ENCODE measurements around the gene TAF1D.

TAF1D gene

GRCh38 chr11:93746101-93746500 is 4.8 kb upstream of the TAF1D start:
- no peak for DNase-seq

GRCh38 chr11:93745005-93745755 is 3.9 kb upstream of the TAF1D start:
- DNase-seq: peak in 1 of 3 donors; percentile 6

GRCh38 chr11:93744669-93745004 is 3.3 kb upstream of the TAF1D start:
- DNase-seq: no peak

DNA sequence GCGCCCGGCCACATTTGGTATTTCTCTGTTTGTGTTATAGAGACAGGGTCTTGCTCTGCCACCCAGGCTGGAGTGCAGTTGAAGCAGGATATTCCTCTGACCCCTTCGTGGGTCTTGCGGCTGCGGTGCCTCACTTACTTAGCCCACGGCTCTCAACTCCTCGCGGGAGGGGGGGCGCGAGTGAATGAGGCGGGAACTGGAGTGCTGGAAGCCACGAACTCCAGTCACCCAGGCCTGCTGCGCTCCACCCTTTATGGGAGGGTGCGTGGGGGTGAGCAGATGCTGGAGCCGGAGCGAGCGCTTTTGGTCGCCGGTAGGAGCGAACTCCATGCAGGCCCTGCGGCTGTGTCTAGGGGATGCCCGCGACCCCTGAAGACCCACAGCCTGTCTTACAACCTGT is 2.0 kb upstream of the TAF1D start:
- no peak for DNase-seq

GRCh38 chr11:93741882-93742226 is 559 bp upstream of the TAF1D start:
- DNase-seq: no peak

- peak; percentile 76 to 82 (median 81) for DNase-seq
These were observed 583 bp downstream of the TAF1D start for GRCh38 chr11:93740730-93741093.

DNA sequence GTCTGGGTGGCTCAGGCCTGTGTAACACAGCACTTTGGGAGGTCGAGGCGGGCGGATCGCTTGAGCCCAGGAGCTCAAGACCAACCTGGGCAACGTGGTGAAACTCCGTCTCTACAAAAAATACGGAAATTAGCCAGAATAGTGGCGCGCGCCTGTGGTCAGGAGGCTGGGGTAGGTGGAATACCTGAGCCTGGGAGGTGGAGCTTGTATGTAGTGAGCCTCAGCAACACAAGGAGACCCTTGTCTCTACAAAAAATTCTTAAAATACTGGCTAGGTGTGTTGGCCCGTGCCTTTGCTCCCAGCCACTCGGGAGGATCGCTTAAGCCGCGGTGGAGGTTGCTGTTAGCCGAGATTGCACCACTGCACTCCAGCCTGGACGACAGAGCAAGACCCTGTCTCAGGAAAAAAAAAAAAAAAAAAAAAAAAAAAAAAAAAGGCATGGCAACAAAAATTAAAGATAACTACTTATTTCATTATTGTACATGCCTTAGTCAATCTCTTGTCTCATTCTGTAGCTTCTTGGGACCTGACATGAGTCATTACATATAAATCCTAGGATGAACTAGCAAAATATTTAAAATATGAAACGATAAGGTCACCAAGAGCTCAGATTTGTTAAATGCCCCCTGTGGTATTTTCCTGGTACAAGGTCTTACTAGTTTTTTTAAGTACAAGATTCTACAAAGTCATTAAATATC is 1.1 kb downstream of the TAF1D start:
- DNase-seq: peak; percentile 3 to 32 (median 27)

DNA sequence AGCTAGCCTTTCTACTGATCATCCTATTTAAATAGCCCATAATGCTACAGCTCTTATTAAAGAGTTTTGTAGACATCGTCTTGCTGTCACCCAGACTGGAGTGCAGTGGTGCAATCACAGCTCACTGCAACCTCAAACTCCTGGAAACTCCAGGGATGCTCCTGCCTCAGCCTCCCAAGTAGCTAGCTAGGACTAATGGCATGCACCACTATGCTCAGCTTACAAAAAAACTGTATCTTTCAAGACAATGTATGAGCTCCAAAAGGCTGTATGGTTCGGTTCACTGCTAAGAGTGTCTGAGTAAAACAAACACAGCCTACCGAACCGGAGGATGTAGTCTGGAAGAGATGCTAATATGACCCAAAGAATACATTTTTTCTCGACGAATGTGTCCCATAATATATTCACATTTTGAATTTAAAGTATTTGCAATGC is 2.6 kb downstream of the TAF1D start:
- no peak for DNase-seq

GRCh38 chr11:93737904-93738612 is 3.2 kb downstream of the TAF1D start:
- no peak for DNase-seq

- peak in 1 of 3 donors; percentile 32 for DNase-seq
These were observed 5.2 kb downstream of the TAF1D start for GRCh38 chr11:93736129-93736528.

- no peak for DNase-seq
These were observed 5.7 kb downstream of the TAF1D start for GRCh38 chr11:93735627-93736026.

DNA sequence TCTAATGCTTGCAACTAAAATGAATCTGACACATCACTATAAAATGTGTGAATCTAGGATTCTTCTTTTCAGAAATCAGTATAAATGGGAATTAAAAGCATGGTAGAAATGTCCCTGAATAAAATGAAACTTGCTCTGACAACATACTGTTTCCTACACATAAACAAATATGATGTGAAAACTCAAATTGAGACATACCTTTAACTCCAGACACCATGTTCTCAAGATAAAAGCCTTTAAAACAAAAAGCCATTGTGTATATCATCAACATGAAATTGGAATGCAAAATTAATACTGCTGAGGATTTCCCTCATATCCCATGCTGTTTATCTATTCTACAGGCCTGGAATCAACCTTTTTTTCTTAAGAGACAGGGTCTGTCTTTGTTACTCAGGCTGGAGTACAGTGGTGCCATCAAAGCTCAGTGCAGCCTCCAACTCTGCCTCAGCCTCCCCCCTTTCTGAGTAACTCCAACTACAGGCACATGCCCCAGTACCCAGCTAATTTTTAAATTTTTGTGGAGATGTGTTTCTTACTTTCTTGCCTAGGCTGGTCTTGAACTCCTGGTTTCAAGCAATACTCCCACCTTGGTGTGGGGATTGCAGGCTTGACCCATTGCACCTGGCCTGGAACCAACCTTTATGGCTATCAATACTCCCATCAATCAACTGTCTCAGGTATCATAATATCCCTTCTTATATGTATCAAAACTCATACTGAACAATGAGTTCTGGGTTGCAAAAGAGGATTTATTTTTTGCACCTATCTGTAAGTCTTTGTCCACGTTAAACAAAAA is 6.7 kb downstream of the TAF1D start:
- no peak for DNase-seq

DNA sequence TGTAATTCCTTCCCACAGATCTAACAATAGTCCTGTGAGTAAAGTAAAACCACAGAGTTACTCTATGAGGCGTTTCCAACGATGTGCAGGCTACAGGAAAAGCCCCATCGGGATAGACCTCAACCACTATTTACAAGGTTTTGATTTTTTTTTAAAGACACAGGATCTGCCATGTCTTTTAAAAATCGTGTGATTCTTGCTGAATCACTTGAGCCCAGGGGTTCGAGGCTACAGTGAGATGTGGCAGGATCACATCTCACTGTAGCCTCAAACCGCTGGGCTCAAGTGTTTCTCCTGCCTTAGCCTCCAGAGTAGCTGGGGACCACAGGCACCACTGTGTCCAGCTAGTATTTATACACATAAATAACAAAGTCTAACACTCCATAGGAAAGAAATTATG is 7.8 kb downstream of the TAF1D start:
- DNase-seq: no peak

DNA sequence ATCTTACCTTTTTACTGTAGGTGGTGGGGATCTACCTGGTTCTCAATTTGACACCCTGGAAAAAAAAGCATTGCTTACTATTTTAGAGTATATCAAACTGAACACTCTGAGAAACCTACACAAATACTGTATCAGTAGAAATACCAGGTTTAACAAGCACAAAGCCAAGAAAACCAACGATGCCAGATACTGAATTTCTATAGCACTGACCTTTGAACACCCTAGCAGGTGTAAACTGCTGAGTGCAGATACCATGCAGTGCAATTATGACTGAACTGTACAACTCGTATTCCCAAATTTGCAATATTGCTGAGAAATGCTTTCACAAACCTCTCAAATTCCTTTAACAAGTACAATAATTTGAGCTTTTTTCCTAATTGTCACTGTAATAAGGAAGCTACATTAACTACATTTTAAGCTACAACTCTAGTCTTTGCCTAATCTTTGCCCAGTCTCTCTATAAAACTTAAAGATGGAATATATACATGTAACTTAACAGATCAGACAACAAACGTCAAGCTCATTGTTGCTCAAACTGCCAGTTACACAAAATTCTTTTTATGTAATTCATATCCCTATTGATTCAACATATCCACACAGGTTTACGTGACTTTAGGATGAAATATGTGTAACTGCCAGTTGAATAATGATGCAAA is 8.9 kb downstream of the TAF1D start:
- no peak for DNase-seq

DNA sequence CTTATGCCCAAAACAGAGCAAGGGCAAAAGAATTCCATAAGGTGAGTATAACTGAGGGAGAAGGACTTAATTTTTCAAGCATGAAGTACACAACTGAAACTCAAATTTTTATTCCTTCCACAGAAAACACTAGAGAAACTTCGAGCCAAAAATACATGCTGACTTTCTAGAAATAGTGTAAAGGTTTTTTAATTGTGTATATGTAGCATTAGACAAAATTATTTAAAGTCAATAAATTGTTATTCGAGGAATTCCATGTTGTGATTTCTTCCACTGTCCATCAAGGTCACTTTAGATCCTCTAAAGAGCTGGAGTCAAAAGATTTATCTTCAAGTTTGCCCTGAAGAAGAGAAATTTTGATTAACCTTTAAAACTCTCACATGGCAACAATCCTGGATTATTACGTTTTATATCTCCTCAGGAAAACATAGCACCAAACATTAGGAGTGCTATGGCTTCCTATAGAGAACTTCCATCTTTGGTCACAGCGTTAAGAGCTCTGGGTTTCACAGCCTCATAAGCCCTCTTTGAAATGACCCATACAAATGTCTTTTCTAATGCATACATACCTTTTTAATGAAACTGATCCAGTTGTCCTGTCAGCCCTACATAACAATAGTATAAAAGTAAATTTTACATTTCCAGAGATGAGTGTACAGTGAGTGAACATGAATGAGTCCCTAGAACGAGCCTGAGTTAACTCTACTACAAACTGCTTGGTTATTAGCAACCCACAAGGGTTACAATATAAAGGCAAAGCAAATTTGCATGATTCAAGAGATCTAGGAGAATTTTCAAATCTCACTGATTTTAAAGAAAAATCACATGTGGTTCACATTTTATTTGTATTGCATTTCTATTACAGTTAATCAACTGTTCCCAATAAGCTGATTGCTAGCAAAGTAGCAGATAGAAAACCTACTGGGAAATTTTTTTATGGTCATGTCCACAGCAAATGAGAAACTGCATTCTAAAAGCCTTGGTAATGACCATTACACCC is 10.9 kb downstream of the TAF1D start:
- DNase-seq: no peak

DNA sequence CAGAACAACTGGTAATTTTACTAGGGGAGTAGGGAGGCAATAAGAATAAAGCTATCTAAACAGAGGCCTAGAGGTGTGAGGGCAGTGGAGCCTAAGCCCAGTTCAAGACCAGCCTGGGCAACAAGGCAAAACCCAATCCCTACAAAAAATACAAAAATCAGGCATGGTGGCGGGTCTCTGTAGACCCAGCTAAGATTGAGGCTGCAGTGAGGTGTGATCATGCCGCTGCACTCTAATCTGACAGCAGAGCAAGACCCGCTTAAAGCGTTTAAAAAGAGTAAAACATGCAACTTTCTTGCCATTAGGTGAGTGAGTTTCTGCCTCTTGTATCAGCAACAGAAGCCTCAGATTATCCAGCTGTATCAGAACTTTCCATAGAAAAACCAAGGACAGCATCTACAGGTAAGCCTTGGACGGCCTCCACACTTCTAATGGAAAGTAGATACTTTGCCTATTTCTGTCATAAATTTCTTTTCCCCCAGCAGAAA is 12.1 kb downstream of the TAF1D start:
- no peak for DNase-seq

DNA sequence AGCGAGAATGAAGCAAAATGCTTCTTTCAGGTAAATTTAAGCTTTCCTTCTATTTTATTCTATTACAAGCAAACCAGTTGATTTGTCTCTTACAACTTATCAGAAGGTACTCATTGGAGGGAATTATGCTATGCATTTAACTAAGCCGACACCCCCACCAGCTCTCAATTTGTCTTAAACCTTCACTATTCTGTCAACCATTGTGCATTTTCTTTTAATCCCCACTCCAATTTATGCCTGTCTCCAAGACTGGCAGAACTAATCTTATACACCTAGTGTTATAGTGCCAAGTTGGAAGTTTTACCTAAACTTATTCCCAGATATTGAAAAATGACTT is 12.5 kb downstream of the TAF1D start:
- no peak for DNase-seq

GRCh38 chr11:93727985-93728791 is 13.1 kb downstream of the TAF1D start:
- no peak for DNase-seq

DNA sequence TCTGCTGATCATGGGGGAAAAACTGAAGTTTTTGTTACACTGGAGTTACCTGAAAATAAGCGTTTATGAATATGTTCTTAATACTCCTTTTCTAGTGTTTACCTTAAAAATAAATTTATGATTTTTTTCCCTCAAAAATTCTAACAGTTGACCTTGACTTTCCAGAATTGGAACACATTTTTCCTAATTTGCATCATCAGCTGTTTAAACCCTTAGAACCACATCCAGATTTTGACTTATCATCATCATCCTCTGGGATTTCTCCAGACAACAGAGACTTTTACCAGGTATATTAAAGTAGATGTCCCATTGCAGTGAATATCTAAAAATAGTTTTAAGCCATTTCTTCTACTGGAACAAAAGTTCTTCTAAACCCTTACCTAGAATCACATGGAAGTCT is 17.2 kb downstream of the TAF1D start:
- no peak for DNase-seq

GRCh38 chr11:93720522-93720921 is 20.8 kb downstream of the TAF1D start:
- no peak for DNase-seq

DNA sequence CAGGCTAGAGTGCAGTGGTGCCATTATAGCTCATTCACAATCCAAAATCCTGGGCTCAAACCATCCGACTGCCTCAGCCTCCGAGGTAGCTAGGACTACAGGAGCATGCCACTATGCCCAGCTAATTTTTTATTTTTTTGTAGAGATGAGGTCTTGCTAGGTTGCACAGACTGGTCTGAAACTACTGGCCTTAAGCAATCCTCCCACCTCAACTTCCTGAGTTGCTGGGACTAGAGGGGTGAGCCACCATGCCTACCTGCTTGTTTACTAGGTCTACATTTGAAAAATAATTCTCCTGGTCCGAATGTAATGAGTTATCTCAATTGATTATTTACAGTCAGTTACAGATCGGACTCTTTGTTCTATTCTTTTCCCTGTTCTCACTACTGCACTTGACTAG is 22.0 kb downstream of the TAF1D start:
- DNase-seq: no peak

All from suppressor macrophage treated with lipopolysaccharide for 1 hour (primary cell).